Neural progenitor cell (in vitro differentiated cells): ENCODE measurements around the gene SELENOH. TPM values are rescaled to one million over a fixed set of nuclear protein-coding genes. Genes with fewer than 3 reads are reported as not detected.

ENCODE experiments used
- DNase-seq: peaks from one replicate; pipeline ENCODE4 v3.0.0-alpha.2; 2016; ENCODE audit warnings: low spot score
- H2AFZ ChIP-seq: fragments of 200-600 bp; sonication (generic); replicated peaks from 2 replicates; pipeline ENCODE4 v1.6.1; 2016; ENCODE audit warnings: antibody characterized with exemption
- H3F3A ChIP-seq: fragments of 200-600 bp; sonication (generic); 2 replicates; pipeline ENCODE4 v1.6.1; 2016; ENCODE audit warnings: antibody characterized with exemption, low read depth
- H3K27ac ChIP-seq: fragments of 200-600 bp; sonication (generic); 2 replicates; pipeline ENCODE4 v1.5.1; 2016; ENCODE audit warnings: mild to moderate bottlenecking
- H3K27me3 ChIP-seq: fragments of 200-600 bp; sonication (generic); 2 replicates; pipeline ENCODE4 v1.6.1; 2016; ENCODE audit warnings: mild to moderate bottlenecking, moderate library complexity
- H3K36me3 ChIP-seq: fragments of 200-600 bp; sonication (generic); 2 replicates; pipeline ENCODE4 v1.5.1; 2016
- H3K4me1 ChIP-seq: fragments of 200-600 bp; sonication (generic); 2 replicates; pipeline ENCODE4 v1.6.1; 2016; ENCODE audit warnings: mixed run types
- H3K4me2 ChIP-seq: fragments of 200-600 bp; sonication (generic); 2 replicates; pipeline ENCODE4 v1.6.1; 2016
- H3K4me3 ChIP-seq: fragments of 200-600 bp; sonication (generic); 2 replicates; pipeline ENCODE4 v1.5.1; 2016
- H3K79me2 ChIP-seq: fragments of 200-600 bp; sonication (generic); 2 replicates; pipeline ENCODE4 v1.6.1; 2016; ENCODE audit warnings: low read depth
- H3K9ac ChIP-seq: fragments of 200-600 bp; sonication (generic); 2 replicates; pipeline ENCODE4 v1.6.1; 2016
- H3K9me3 ChIP-seq: fragments of 200-600 bp; sonication (generic); 2 replicates; pipeline ENCODE4 v1.5.1; 2016; ENCODE audit warnings: low read depth
- H4K20me1 ChIP-seq: fragments of 200-600 bp; sonication (generic); 2 replicates; pipeline ENCODE4 v1.6.1; 2016; ENCODE audit warnings: low read depth
- H3K27ac Mint-ChIP-seq: 3 replicates; pipeline ENCODE4 v1.8.0; 2021; ENCODE audit warnings: mixed read lengths
- H3K27me3 Mint-ChIP-seq: 2 replicates; pipeline ENCODE4 v1.8.0; 2022; ENCODE audit warnings: low read depth, mild to moderate bottlenecking, inconsistent platforms, moderate library complexity, mixed read lengths; ENCODE audit not compliant: insufficient read depth
- H3K36me3 Mint-ChIP-seq: 3 replicates; pipeline ENCODE4 v1.8.0; 2021; ENCODE audit warnings: mixed read lengths
- H3K4me1 Mint-ChIP-seq: 3 replicates; pipeline ENCODE4 v1.8.0; 2021; ENCODE audit warnings: mixed read lengths
- H3K4me3 Mint-ChIP-seq: 3 replicates; pipeline ENCODE4 v1.8.0; 2021; ENCODE audit warnings: mild to moderate bottlenecking, moderate library complexity, mixed read lengths
- H3K9me3 Mint-ChIP-seq: 3 replicates; pipeline ENCODE4 v1.8.0; 2020; ENCODE audit warnings: mixed read lengths
- EZH2 ChIP-seq: fragments of 200-600 bp; sonication (generic); IDR thresholded peaks from 2 replicates; pipeline ENCODE4 v1.6.1; 2017; ENCODE audit warnings: antibody characterized with exemption, mild to moderate bottlenecking, moderate library complexity
- EZH2phosphoT487 ChIP-seq: fragments of 200-600 bp; sonication (generic); IDR thresholded peaks from 2 replicates; pipeline ENCODE4 v1.6.1; 2017; ENCODE audit warnings: antibody characterized with exemption
- total RNA-seq: library from RNA; depleted of rRNA; stranded (reverse); fragments of >200 nt; gene quantifications from 2 replicates; pipeline ENCODE4 v1.2.3, GENCODE V29; 2015; ENCODE audit warnings: low replicate concordance
- TF ChIP-seq, protein P1 (sequence below): fragments of 200-600 bp; sonication (generic); IDR thresholded peaks from 2 replicates; pipeline ENCODE4 v1.5.1; 2017; ENCODE audit warnings: antibody characterized with exemption, mild to moderate bottlenecking

Gene SELENOH
- total RNA-seq, 1 donor from 2014 or later = 164 TPM

DNA sequence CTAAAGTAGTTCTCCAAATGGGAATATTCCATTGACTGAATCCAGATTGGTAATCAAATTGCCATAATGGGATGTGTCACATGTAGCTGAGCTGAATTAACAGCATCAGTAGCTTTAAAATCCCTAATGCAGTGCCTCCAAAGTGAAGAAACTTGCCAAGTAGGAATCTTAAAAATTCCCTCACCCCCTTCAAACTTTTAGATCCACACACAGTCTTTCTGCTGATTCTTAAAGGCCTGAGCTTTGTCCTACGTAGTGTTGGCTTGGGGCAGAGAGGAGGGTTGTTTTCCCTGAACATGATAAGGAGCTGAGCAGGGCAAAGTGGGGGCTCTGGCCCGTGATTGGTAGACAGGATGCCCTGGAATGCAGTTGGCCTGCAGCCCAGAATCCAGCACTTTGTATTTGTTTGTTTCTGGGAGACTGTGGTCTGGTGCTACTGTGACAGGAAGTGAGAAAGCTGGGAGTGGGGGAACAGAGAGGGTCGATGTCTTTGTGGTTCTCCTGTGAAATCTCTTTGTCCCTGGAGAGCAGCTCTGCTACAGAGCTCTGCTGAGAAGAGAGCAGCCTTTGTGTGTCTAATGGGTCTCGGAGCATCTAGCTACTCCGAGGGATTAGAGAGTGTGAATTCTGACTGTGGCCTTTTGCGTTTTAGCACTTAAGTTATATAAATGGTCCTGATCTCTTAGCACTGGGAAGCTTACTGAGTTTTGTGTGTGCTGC lies 37.2 kb downstream of the SELENOH start:
- H3K27me3 Mint-ChIP-seq = no peaks in the 10 kb centered on the region
- peaks cover 7% of the 10 kb centered on the region for H3K36me3 Mint-ChIP-seq
- no peak overlapping the region for H2AFZ ChIP-seq
- peak overlapping the region; percentile 26 for H3K4me3 ChIP-seq
- H4K20me1 ChIP-seq = peaks cover 88% of the 10 kb centered on the region
- peak; percentile 87 for DNase-seq
- peak overlapping the region; percentile 77 for H3K4me3 Mint-ChIP-seq
- H3K9me3 ChIP-seq = no peaks in the 10 kb centered on the region
- peaks cover 66% of the 10 kb centered on the region for H3K4me1 Mint-ChIP-seq
- H3K9ac ChIP-seq = peak overlapping the region; percentile 34
- peak overlapping the region; percentile 84 for H3K4me2 ChIP-seq
- H3K4me1 ChIP-seq = peaks cover 76% of the 10 kb centered on the region
- peak overlapping the region; percentile 100 for H3K27ac Mint-ChIP-seq
- no peaks in the 10 kb centered on the region for H3K9me3 Mint-ChIP-seq
- peaks cover 93% of the 10 kb centered on the region for H3K79me2 ChIP-seq
- TF ChIP-seq, protein P1, sequence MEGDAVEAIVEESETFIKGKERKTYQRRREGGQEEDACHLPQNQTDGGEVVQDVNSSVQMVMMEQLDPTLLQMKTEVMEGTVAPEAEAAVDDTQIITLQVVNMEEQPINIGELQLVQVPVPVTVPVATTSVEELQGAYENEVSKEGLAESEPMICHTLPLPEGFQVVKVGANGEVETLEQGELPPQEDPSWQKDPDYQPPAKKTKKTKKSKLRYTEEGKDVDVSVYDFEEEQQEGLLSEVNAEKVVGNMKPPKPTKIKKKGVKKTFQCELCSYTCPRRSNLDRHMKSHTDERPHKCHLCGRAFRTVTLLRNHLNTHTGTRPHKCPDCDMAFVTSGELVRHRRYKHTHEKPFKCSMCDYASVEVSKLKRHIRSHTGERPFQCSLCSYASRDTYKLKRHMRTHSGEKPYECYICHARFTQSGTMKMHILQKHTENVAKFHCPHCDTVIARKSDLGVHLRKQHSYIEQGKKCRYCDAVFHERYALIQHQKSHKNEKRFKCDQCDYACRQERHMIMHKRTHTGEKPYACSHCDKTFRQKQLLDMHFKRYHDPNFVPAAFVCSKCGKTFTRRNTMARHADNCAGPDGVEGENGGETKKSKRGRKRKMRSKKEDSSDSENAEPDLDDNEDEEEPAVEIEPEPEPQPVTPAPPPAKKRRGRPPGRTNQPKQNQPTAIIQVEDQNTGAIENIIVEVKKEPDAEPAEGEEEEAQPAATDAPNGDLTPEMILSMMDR = no peak
- TF ChIP-seq EZH2 = peak; percentile 13
- peaks cover 83% of the 10 kb centered on the region for H3F3A ChIP-seq
- no peaks in the 10 kb centered on the region for H3K36me3 ChIP-seq
- H3K27ac ChIP-seq = peak overlapping the region; percentile 98
- no peaks in the 10 kb centered on the region for H3K27me3 ChIP-seq

DNA sequence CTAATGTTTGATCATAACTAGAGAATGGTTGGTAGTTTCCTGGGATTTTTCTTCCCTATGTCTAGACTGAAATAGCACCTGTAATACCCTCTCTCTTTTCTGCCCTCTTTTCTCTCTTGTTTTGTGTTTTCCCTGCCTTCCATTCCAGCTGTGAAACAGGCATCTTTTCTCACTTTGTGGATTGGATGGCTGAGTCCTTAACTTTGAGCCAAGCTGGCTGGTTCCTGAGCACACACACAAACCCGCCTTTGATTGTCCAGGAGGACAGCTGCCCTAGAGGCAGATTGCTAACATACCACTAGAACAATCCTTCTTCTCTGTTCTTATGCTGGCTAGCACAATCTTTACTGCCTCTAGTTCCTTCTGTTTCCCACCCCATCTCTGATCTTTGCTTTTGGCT lies 38.0 kb downstream of the SELENOH start:
- Histone ChIP-seq H3K9ac (no peak overlapping the region), H3K4me1 (peaks cover 73% of the 10 kb centered on the region)

DNA sequence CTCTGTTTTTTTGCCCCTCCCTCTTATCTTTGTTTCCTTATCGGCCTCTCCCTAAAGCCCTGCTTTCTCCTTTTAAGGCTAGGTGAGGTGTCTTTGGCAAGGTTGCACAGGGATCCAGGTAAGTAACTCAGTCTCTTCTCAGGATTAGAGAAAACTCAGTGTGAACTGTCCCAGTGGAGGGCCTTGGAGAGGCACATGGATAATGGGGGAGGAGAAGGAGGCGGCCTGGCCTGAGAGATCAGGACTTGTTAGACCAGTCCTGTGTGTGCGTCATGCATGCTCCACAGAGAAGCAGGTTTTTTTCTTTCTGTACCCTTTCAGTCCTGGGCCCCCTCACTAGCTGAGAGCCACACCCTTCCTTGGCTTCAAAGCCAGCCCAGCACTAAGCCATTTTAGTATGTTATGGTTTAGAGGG lies 40.2 kb downstream of the SELENOH start:
- Histone ChIP-seq H3K27ac (peak overlapping the region; percentile 74), H2AFZ (no peak overlapping the region), H3K4me3 (no peak overlapping the region), H3K79me2 (peaks cover 93% of the 10 kb centered on the region), H3F3A (peaks cover 53% of the 10 kb centered on the region), H3K9ac (no peak overlapping the region), H3K9me3 (no peaks in the 10 kb centered on the region), H3K4me2 (peak overlapping the region; percentile 64), H3K36me3 (no peaks in the 10 kb centered on the region), H3K4me1 (peaks cover 56% of the 10 kb centered on the region), H4K20me1 (peaks cover 78% of the 10 kb centered on the region), H3K27me3 (no peaks in the 10 kb centered on the region)
- H3K27me3 Mint-ChIP-seq = peaks cover 5% of the 10 kb centered on the region
- H3K4me1 Mint-ChIP-seq = peaks cover 46% of the 10 kb centered on the region
- H3K27ac Mint-ChIP-seq = peak overlapping the region; percentile 54
- H3K4me3 Mint-ChIP-seq = peak overlapping the region; percentile 27
- peak; percentile 47 for DNase-seq
- no peak for TF ChIP-seq EZH2phosphoT487
- TF ChIP-seq, protein P1 = no peak
- no peak for TF ChIP-seq EZH2
- no peaks in the 10 kb centered on the region for H3K9me3 Mint-ChIP-seq
- H3K36me3 Mint-ChIP-seq = peaks cover 9% of the 10 kb centered on the region

More for the DNA sequence above, 38.0 kb downstream of the SELENOH start:
- peaks cover 7% of the 10 kb centered on the region for H3K36me3 Mint-ChIP-seq
- no peak overlapping the region for H2AFZ ChIP-seq
- peak overlapping the region; percentile 84 for H3K4me2 ChIP-seq
- peak; percentile 60 for DNase-seq
- peaks cover 93% of the 10 kb centered on the region for H3K79me2 ChIP-seq
- no peaks in the 10 kb centered on the region for H3K27me3 ChIP-seq
- H3K9me3 Mint-ChIP-seq = no peaks in the 10 kb centered on the region
- peaks cover 64% of the 10 kb centered on the region for H3K4me1 Mint-ChIP-seq
- H3F3A ChIP-seq = peaks cover 75% of the 10 kb centered on the region
- no peaks in the 10 kb centered on the region for H3K9me3 ChIP-seq
- no peak for TF ChIP-seq EZH2
- no peak for TF ChIP-seq EZH2phosphoT487
- TF ChIP-seq, protein P1 = no peak
- H3K4me3 ChIP-seq = peak overlapping the region; percentile 26
- peak overlapping the region; percentile 98 for H3K27ac ChIP-seq
- H3K36me3 ChIP-seq = no peaks in the 10 kb centered on the region
- H3K27me3 Mint-ChIP-seq = no peaks in the 10 kb centered on the region
- H4K20me1 ChIP-seq = peaks cover 80% of the 10 kb centered on the region
- peak overlapping the region; percentile 77 for H3K4me3 Mint-ChIP-seq
- peak overlapping the region; percentile 96 for H3K27ac Mint-ChIP-seq
